ENCODE measurements around the gene OR5AK2. TPM values are rescaled to one million over a fixed set of nuclear protein-coding genes. Genes with fewer than 3 reads are reported as not detected.
"Not testable (repeated sequence)": the region's sequence is repeated elsewhere in the genome, so short reads cannot be mapped to it uniquely, and the experiment has no call there.

OR5AK2 gene
- polyA plus RNA-seq, 1 donor (not counting 4 experiments of a cell fraction or from before 2014, with no cell fraction given): not detected

DNA sequence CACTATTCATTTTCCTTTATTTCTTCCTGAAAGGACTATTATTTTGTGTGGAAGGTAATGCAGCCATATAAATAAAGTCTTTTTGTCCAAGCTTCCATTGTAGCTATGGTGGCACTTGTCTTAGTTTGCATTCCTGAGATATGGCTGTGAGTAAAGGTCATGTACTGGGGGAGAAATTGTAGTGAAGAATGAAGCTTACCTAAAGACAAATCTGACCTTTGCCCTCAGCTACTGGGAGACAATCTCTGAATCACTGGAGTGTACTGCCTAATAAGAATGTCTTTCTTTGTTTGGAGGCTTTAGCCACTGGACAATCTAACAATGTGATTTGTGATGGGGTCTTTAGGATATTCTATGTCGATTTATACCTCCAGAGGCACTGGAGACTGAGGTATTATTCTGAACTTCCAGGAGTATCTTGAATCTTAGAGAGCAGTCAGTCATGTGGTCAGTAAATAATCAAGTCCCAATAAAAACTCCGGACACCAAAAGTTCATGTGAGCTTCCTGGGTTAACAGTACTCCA lies 39.7 kb upstream of the OR5AK2 start:
- no peaks in the 10 kb centered on the region for H3K36me3 ChIP-seq (ENCODE audit: control insufficient read depth in 2 of 2, extremely low read depth in 1 of 2, insufficient read depth in 2 of 2, low read length in 2 of 2)
- H3K9ac ChIP-seq (ENCODE audit: control insufficient read depth, extremely low read depth, insufficient read depth, low read length): no peak overlapping the region
- no peak for TF ChIP-seq CTCF (optimal IDR thresholded peaks at IDR 0.05 in 1 of 3, IDR thresholded peaks at IDR 0.05 in 1 of 3, conservative IDR thresholded peaks at IDR 0.05 in 1 of 3; ENCODE audit: extremely low read depth in 1 of 3, insufficient read depth in 2 of 3, low read length in 3 of 3)
- no peak for TF ChIP-seq EZH2 (IDR thresholded peaks at IDR 0.05; ENCODE audit: low read length)
- H3K4me3 ChIP-seq (ENCODE audit: control insufficient read depth in 2 of 3, extremely low read depth in 1 of 3, insufficient read depth in 2 of 3, low read depth in 1 of 3, low read length in 3 of 3): no peak overlapping the region
- H3K9me3 ChIP-seq (ENCODE audit: control insufficient read depth, low read depth, low read length): no peaks in the 10 kb centered on the region
- no peak overlapping the region for H3K4me2 ChIP-seq (ENCODE audit: control insufficient read depth, extremely low read depth, insufficient read depth, low read depth, low read length)
- dilution Hi-C loops (cut with MboI; ENCODE audit: extremely low pct_ligation_motif_present, low sequenced_read_pairs): no loop called here
- DNase-seq (ENCODE audit: low read depth, low spot score): no peak
- no peak overlapping the region for H2AFZ ChIP-seq (ENCODE audit: control insufficient read depth, low read length)
- H3K27ac ChIP-seq (ENCODE audit: control insufficient read depth, insufficient read depth, low read length): no peak overlapping the region
- no peak for FAIRE-seq
- H4K20me1 ChIP-seq (ENCODE audit: control insufficient read depth, extremely low read depth, insufficient read depth, low read length): no peaks in the 10 kb centered on the region
- H3K9me1 ChIP-seq (ENCODE audit: control insufficient read depth, extremely low read depth, insufficient read depth, low read length): no peaks in the 10 kb centered on the region
- H3K79me2 ChIP-seq (ENCODE audit: control insufficient read depth, insufficient read depth, low read length): no peaks in the 10 kb centered on the region
- no peaks in the 10 kb centered on the region for H3K4me1 ChIP-seq (ENCODE audit: control insufficient read depth, extremely low read depth, insufficient read depth, low read length)
- no peaks in the 10 kb centered on the region for H3K27me3 ChIP-seq (ENCODE audit: control insufficient read depth, extremely low read depth, insufficient read depth, low read length)

DNA sequence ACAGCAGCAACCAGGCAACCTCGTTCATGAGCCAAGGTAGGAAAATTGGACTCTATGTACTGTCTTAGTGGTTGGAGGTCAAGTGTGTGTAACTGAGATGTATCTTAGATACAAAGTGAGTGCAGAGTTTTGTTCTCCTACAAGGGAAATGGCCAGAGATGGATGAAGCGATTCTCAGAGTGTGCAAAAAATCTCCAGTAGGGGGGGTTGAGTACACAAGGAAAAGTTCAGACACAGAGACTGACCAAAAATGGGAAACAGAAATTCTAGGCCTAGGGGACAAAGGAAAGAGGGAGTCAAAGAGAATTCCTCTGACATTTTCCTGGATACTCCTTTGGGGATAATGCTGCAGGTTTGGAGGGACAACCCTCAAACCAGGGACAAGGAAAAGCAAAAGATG lies 38.2 kb upstream of the OR5AK2 start:
- Histone ChIP-seq H3K9me3 (ENCODE audit: control insufficient read depth, low read depth, low read length) (no peaks in the 10 kb centered on the region), H3K36me3 (ENCODE audit: control insufficient read depth in 2 of 2, extremely low read depth in 1 of 2, insufficient read depth in 2 of 2, low read length in 2 of 2) (no peaks in the 10 kb centered on the region), H3K4me1 (ENCODE audit: control insufficient read depth, extremely low read depth, insufficient read depth, low read length) (no peaks in the 10 kb centered on the region), H3K4me3 (ENCODE audit: control insufficient read depth in 2 of 3, extremely low read depth in 1 of 3, insufficient read depth in 2 of 3, low read depth in 1 of 3, low read length in 3 of 3) (no peak overlapping the region), H3K9me1 (ENCODE audit: control insufficient read depth, extremely low read depth, insufficient read depth, low read length) (no peaks in the 10 kb centered on the region), H3K9ac (ENCODE audit: control insufficient read depth, extremely low read depth, insufficient read depth, low read length) (no peak overlapping the region), H3K27me3 (ENCODE audit: control insufficient read depth, extremely low read depth, insufficient read depth, low read length) (no peaks in the 10 kb centered on the region), H3K79me2 (ENCODE audit: control insufficient read depth, insufficient read depth, low read length) (no peaks in the 10 kb centered on the region), H4K20me1 (ENCODE audit: control insufficient read depth, extremely low read depth, insufficient read depth, low read length) (no peaks in the 10 kb centered on the region), H3K27ac (ENCODE audit: control insufficient read depth, insufficient read depth, low read length) (no peak overlapping the region), H3K4me2 (ENCODE audit: control insufficient read depth, extremely low read depth, insufficient read depth, low read depth, low read length) (no peak overlapping the region), H2AFZ (ENCODE audit: control insufficient read depth, low read length) (no peak overlapping the region)
- DNase-seq (ENCODE audit: low read depth, low spot score) (no peak), FAIRE-seq (no peak)
- TF ChIP-seq CTCF (optimal IDR thresholded peaks at IDR 0.05 in 1 of 3, IDR thresholded peaks at IDR 0.05 in 1 of 3, conservative IDR thresholded peaks at IDR 0.05 in 1 of 3; ENCODE audit: extremely low read depth in 1 of 3, insufficient read depth in 2 of 3, low read length in 3 of 3) (peak in 1 of 3 experiments; percentile 42), EZH2 (IDR thresholded peaks at IDR 0.05; ENCODE audit: low read length) (no peak)
- dilution Hi-C loops (cut with MboI; ENCODE audit: extremely low pct_ligation_motif_present, low sequenced_read_pairs): no loop called here

- H3K36me3 ChIP-seq (ENCODE audit: control insufficient read depth in 2 of 2, extremely low read depth in 1 of 2, insufficient read depth in 2 of 2, low read length in 2 of 2); FAIRE-seq; H2AFZ ChIP-seq (ENCODE audit: control insufficient read depth, low read length); H3K27ac ChIP-seq (ENCODE audit: control insufficient read depth, insufficient read depth, low read length); H3K4me2 ChIP-seq (ENCODE audit: control insufficient read depth, extremely low read depth, insufficient read depth, low read depth, low read length); H3K4me1 ChIP-seq (ENCODE audit: control insufficient read depth, extremely low read depth, insufficient read depth, low read length); H3K27me3 ChIP-seq (ENCODE audit: control insufficient read depth, extremely low read depth, insufficient read depth, low read length); H3K79me2 ChIP-seq (ENCODE audit: control insufficient read depth, insufficient read depth, low read length); dilution Hi-C loops (cut with MboI; ENCODE audit: extremely low pct_ligation_motif_present, low sequenced_read_pairs); H4K20me1 ChIP-seq (ENCODE audit: control insufficient read depth, extremely low read depth, insufficient read depth, low read length); DNase-seq (ENCODE audit: low read depth, low spot score); H3K9ac ChIP-seq (ENCODE audit: control insufficient read depth, extremely low read depth, insufficient read depth, low read length); H3K9me3 ChIP-seq (ENCODE audit: control insufficient read depth, low read depth, low read length); H3K9me1 ChIP-seq (ENCODE audit: control insufficient read depth, extremely low read depth, insufficient read depth, low read length); H3K4me3 ChIP-seq (ENCODE audit: control insufficient read depth in 2 of 3, extremely low read depth in 1 of 3, insufficient read depth in 2 of 3, low read depth in 1 of 3, low read length in 3 of 3): not testable (repeated sequence)
Observed at GRCh38 chr11:56953907-56954306, 34.8 kb upstream of the OR5AK2 start.

All from keratinocyte (primary cell).